Esophagus muscularis mucosa (tissue), 4 donors: ENCODE results near the gene DDR2. TPM values are rescaled to one million over a fixed set of nuclear protein-coding genes. Genes with fewer than 3 reads are reported as not detected.

ENCODE experiments used
- DNase-seq: peaks from one replicate; pipeline ENCODE4 v3.0.0-alpha.2; 2017; ENCODE audit errors: extremely low spot score
- H3K27ac ChIP-seq, 4 donors: fragments of 200-600 bp; sonication (generic); replicated peaks in 1 of 4; 1 replicate in 3 of 4; 2 replicates in 1 of 4; pipeline ENCODE4 v1.5.1; 2016 to 2019; ENCODE audit warnings: mild to moderate bottlenecking in 1 of 4
- H3K27me3 ChIP-seq, 4 donors: fragments of 200-600 bp; sonication (generic); one replicate each; pipeline versions ENCODE4 v1.5.1 to v1.6.0; 2016 to 2019
- H3K36me3 ChIP-seq, 4 donors: fragments of 200-600 bp; sonication (generic); one replicate each; pipeline ENCODE4 v1.5.1; 2016 to 2019
- H3K4me1 ChIP-seq, 4 donors: fragments of 200-600 bp; sonication (generic); one replicate each; pipeline ENCODE4 v1.5.1; 2016 to 2019
- H3K4me3 ChIP-seq, 4 donors: fragments of 200-600 bp; sonication (generic); 1 replicate in 2 of 4; 2 replicates in 2 of 4; pipeline ENCODE4 v1.5.1; 2016 to 2019; ENCODE audit warnings: mild to moderate bottlenecking in 4 of 4, moderate library complexity in 1 of 4
- H3K9me3 ChIP-seq, 4 donors: fragments of 200-600 bp; sonication (generic); 1 replicate in 3 of 4; 2 replicates in 1 of 4; pipeline ENCODE4 v1.5.1; 2016 to 2019
- CTCF ChIP-seq, 3 experiments: fragments of 200-600 bp in 2 of 3; fragments of 450-650 bp in 1 of 3; sonication (generic) in 2 of 3; IDR thresholded peaks; one replicate each; pipeline ENCODE4 v1.5.1; 2017 to 2019; ENCODE audit warnings: antibody characterized with exemption in 3 of 3, mild to moderate bottlenecking in 2 of 3, moderate library complexity in 1 of 3
- EP300 ChIP-seq: sonication (generic); formaldehyde crosslinking; IDR thresholded peaks from one replicate; pipeline ENCODE4 v1.6.1; 2017; ENCODE audit warnings: antibody characterized with exemption
- POLR2A ChIP-seq: fragments of 450-650 bp; IDR thresholded peaks from one replicate; pipeline ENCODE4 v1.6.1; 2017; ENCODE audit warnings: antibody characterized with exemption, moderate library complexity, mild to moderate bottlenecking, low read depth
- POLR2AphosphoS5 ChIP-seq, 2 donors: sonication (generic); formaldehyde crosslinking; IDR thresholded peaks; one replicate each; pipeline ENCODE4 v1.6.1; 2017; ENCODE audit warnings: antibody characterized with exemption in 2 of 2
- WGBS: methylation state at CpG from one replicate; pipeline ENCODE4 v1.1.5; 2018; 5-methylcytosine and 5-hydroxymethylcytosine counted together
- intact Hi-C: fragments of 100-400 bp; cut with DNase I; formaldehyde crosslinking; loops from one replicate; pipeline ENCODE4 v1.15.1; 2023
- total RNA-seq, 4 donors: library from RNA; depleted of rRNA; stranded (reverse); fragments of >200 nt; gene quantifications; one replicate each; pipeline versions ENCODE4 v1.1.0 to v1.2.1, GENCODE V29; 2016

DDR2 gene
- total RNA-seq, 4 donors from 2014 or later = 143 to 194 (median 175) TPM

GRCh38 chr1:162753001-162753658 is 120.9 kb downstream of the DDR2 start:
- 62% methylated on average over 1 of the region's 1 CpG for WGBS
- Histone ChIP-seq H3K4me1 (peaks cover 0 to 20% (median 15%) of the 10 kb centered on the region in 4 donors), H3K27ac (peak overlapping the region in 1 of 4 donors; percentile 16), H3K4me3 (no peak overlapping the region), H3K9me3 (no peaks in the 10 kb centered on the region), H3K36me3 (peaks cover 18 to 40% (median 23%) of the 10 kb centered on the region in 4 donors), H3K27me3 (no peaks in the 10 kb centered on the region)
- no peak for DNase-seq
- no peak for TF ChIP-seq CTCF (IDR thresholded peaks at IDR 0.05)
- no peak for TF ChIP-seq EP300
- TF ChIP-seq POLR2AphosphoS5 (IDR thresholded peaks at IDR 0.05) = no peak
- no peak for TF ChIP-seq POLR2A
- intact Hi-C loops = no loop called here

- TF ChIP-seq CTCF (IDR thresholded peaks at IDR 0.05) (no peak), POLR2A (no peak), EP300 (no peak), POLR2AphosphoS5 (IDR thresholded peaks at IDR 0.05) (no peak)
- no peak overlapping the region for H3K4me3 ChIP-seq
- H3K36me3 ChIP-seq = peaks cover 18 to 47% (median 23%) of the 10 kb centered on the region in 4 donors
- 100% methylated on average over 1 of the region's 1 CpG for WGBS
- H3K27me3 ChIP-seq = no peaks in the 10 kb centered on the region
- no peak overlapping the region for H3K27ac ChIP-seq
- no peak for DNase-seq
- no peaks in the 10 kb centered on the region for H3K9me3 ChIP-seq
- intact Hi-C loops = no loop called here
- H3K4me1 ChIP-seq = peaks cover 0 to 20% (median 15%) of the 10 kb centered on the region in 4 donors
Observed at GRCh38 chr1:162753998-162754585, 121.8 kb downstream of the DDR2 start.

- Histone ChIP-seq H3K27me3 (no peaks in the 10 kb centered on the region), H3K4me3 (no peak overlapping the region), H3K27ac (no peak overlapping the region), H3K36me3 (peaks cover 18 to 57% (median 28%) of the 10 kb centered on the region in 4 donors), H3K4me1 (peaks cover 0 to 20% (median 15%) of the 10 kb centered on the region in 4 donors), H3K9me3 (no peaks in the 10 kb centered on the region)
- TF ChIP-seq POLR2AphosphoS5 (IDR thresholded peaks at IDR 0.05) (no peak), POLR2A (no peak), CTCF (IDR thresholded peaks at IDR 0.05) (no peak), EP300 (no peak)
- 89% methylated on average over 3 of the region's 3 CpGs for WGBS
- intact Hi-C loops = no loop called here
- no peak for DNase-seq
Observed at GRCh38 chr1:162755306-162755705, 123.0 kb downstream of the DDR2 start.

- Histone ChIP-seq H3K27ac (peak overlapping the region in 3 of 4 donors; percentile 7 to 56 (median 32)), H3K36me3 (peaks cover 25 to 69% (median 39%) of the 10 kb centered on the region in 4 donors), H3K4me1 (peaks cover 0 to 20% (median 15%) of the 10 kb centered on the region in 4 donors), H3K9me3 (no peaks in the 10 kb centered on the region), H3K27me3 (no peaks in the 10 kb centered on the region), H3K4me3 (no peak overlapping the region)
- 84% methylated on average over 5 of the region's 5 CpGs for WGBS
- TF ChIP-seq CTCF (IDR thresholded peaks at IDR 0.05) (no peak), POLR2AphosphoS5 (IDR thresholded peaks at IDR 0.05) (no peak), EP300 (no peak), POLR2A (no peak)
- no peak for DNase-seq
- intact Hi-C loops = no loop called here
Observed at GRCh38 chr1:162756523-162756922, 124.3 kb downstream of the DDR2 start.
